GM21360 (cell line): ENCODE results near the gene VMP1.
A peak's percentile ranks its signal among the peaks of the same experiment; 100 is the strongest.

Experiments
- ATAC-seq: cut with Tn5 transposase; IDR thresholded peaks from one replicate; pipeline ENCODE4 v1.9.1; 2021; ENCODE audit warnings: mild to moderate bottlenecking, moderate library complexity; ENCODE audit not compliant: unreplicated experiment

VMP1 gene

DNA sequence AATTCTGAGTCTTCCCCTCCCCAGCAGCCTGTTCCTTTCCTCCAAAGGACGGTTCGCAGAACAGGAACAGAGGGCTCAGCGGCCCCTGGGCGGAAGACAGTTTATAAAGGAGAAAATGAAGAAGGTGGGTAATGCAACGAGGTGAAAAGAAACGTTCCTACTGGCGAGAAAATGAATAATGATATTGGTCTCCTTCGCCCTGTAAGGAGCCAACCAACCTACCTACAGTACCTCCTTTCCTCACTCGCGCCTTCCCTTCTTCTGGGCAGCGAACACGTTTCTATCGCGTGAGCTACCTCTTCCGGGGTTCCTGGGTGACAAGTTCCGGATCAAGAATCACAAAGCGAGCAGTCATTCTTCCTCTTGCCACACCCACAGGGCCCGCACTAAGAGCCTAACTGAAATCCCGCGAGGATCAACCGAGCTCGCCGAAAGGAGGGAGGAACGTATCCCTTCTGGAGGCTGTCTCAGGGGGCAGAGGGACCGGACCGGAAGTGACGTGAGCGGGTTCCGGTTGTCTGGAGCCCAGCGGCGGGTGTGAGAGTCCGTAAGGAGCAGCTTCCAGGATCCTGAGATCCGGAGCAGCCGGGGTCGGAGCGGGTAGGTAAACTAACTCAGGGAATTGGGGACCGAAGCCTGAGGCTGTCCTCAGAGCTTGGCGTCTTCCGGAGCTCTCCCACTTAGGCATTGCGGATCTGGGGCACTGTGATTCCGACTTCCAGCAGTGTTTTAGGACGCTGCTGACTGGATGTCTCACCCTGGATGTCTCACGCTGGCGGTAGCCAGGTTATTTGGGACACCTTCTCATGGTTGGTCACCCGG lies at the start of gene VMP1, which contains the start of gene PTRH2:
TSS of gene VMP1 (plus strand) at position 506 of the 822 bp plus-strand sequence. CDS start 23,793 bp downstream, outside the sequence.
TSS of gene PTRH2 (minus strand) at position 282 of the 822 bp plus-strand sequence. CDS start 9,452 bp downstream, outside the sequence.
- ATAC-seq: peak; percentile 95

DNA sequence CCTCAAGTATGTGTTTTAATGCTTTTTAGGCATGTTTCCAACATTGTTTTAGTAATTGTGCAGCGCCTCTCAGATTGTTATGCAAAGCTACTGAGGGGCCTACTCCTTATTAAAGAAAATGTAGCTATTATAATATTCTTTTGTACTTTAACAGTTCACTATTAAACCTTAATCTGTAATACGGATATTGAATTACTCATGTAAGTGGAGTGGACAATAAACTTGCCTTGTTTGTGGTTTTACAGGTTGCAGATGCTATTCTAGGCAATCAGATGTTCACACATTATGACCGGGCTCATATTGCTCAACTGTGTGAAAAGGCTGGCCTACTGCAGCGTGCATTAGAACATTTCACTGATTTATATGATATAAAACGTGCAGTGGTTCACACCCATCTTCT lies 41.2 kb upstream of the VMP1 start:
- ATAC-seq: no peak

DNA sequence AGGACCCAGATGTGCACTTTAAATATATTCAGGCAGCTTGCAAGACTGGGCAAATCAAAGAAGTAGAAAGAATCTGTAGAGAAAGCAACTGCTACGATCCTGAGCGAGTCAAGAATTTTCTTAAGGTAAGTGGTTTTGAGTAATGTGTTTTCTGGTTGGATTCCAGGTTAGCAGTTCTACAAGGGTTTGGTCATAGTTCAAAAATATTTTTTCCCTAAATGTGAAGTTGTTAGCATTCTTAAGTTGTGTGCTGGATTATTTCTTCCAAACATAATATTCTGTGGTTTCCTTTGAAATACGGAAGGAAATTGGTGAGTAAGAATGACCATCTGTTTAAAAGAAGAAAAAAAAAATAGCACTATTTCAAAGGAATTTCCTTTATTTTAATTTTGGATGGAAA lies 38.6 kb upstream of the VMP1 start:
- no peak for ATAC-seq

- ATAC-seq: no peak
Observed at GRCh38 chr17:59669411-59669810, 38.0 kb upstream of the VMP1 start.

- no peak for ATAC-seq
Observed at GRCh38 chr17:59669944-59670343, 37.5 kb upstream of the VMP1 start.

DNA sequence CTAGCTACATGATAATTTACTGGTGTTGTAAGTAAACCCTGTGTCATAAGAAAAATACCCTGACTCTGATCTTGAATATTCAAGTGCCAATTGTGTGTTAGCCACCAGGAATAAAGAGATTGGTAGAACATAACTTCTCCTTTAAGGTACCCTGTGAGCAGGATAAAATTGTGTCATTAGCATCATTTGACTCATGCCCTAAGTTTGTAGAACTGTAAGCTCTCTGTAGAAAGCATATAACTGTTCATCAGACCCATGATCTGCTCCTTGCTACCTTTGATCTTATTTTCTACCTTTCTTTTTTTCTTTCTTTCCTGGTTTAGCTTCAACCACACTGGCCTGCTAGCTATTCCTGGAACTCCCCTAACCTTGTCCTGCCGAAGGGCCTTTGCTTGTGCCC lies 36.1 kb upstream of the VMP1 start:
- no peak for ATAC-seq

DNA sequence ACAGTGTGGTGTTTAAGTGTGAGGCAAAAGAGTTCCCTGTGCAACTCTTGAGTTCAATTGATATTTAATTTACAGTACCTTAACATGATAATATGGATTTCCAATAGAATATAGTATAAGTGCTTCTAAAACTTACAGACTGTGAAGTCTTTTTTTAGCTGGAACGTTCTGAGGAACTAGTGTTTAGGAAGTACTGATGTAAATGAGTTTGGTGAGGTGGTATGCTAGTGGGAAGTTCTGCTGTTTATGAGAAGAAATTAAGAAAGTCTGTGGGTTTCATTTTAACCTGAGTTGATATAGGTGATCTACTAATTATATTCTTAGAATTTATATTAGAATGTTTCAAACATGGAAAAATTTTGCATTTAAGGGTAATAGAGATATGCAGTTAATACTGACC lies 32.2 kb upstream of the VMP1 start:
- ATAC-seq: no peak

- ATAC-seq: no peak
Observed at GRCh38 chr17:59676716-59677115, 30.7 kb upstream of the VMP1 start.

- ATAC-seq: no peak
Observed at GRCh38 chr17:59678918-59679317, 28.5 kb upstream of the VMP1 start.

- ATAC-seq: no peak
Observed at GRCh38 chr17:59680314-59680713, 27.1 kb upstream of the VMP1 start.

DNA sequence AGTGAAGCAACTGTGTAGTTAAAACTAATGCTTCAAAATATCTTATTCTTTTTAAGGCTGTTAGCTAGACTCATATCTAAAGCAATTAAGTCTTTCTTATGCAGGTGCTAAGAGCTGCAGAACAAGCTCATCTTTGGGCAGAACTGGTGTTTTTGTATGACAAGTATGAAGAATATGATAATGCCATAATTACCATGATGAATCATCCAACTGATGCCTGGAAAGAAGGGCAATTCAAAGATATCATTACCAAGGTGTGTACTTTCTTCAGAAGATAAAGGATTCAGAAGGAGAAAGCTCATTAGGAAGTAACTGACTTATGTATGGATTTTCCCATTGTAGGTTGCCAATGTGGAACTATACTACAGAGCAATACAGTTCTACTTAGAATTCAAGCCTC lies 24.2 kb upstream of the VMP1 start:
- ATAC-seq: no peak

DNA sequence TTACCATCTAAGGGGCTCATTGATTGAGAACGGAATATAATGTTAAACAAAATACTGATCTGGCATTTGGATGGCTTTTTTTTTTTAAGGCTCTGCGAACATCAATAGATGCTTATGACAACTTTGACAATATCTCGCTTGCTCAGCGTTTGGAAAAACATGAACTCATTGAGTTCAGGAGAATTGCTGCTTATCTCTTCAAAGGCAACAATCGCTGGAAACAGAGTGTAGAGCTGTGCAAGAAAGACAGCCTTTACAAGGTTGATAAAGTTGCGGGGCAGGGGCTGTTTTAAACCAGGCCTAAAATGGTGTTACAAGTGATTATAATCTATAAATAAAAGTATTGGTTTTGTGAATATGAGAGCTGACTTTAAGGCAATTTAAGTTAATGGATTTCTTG lies 22.5 kb upstream of the VMP1 start:
- ATAC-seq: no peak

DNA sequence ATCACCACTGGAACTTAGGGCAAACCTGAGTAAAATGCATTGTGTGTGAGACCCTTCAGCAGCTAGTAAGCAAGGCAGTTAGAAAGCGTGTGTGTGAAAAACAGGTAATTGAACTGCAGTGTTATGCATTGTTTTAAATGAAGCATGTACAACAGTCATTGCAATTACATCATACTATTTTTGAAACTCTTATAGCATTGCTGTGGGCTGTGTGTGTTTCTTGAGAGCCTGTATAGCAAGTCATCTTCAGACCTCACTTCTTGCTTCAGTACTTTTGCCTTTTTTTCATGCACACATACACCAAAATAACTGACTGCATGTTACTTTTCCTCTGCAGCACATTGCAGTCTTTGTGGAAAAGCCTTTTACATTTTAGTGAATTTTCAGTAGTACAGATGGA lies 19.4 kb upstream of the VMP1 start:
- ATAC-seq: no peak

GRCh38 chr17:59688496-59688895 lies 19.0 kb upstream of the VMP1 start:
- ATAC-seq: no peak

DNA sequence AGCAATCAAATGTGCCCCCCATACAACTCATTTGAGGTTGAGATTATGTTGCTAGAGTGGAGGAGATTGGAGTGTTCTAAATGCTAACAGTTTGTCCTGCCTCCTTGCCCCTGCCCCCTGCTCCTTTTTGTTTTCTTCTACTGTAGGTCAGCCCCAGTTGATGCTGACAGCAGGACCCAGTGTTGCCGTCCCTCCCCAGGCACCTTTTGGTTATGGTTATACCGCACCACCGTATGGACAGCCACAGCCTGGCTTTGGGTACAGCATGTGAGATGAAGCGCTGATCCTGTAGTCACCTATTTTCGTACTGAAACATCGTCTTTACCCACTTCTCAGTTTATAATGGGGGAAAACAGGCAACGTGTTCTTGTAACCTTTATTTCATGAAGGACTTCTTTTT lies 13.9 kb upstream of the VMP1 start:
- no peak for ATAC-seq

DNA sequence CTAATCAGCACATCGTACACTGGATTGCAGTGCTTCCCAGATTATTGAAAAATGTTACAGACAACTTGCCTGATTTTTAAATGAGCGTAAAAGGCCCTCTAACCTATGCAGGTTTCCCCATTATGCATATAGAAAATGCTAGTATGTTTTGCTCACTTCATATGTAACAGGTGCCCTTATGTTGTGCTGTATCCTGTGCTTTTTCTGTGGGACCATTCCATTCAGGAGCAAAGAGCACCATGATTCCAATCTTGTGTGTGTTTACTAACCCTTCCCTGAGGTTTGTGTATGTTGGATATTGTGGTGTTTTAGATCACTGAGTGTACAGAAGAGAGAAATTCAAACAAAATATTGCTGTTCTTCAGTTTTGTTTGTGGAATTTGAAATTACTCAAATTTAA lies 13.1 kb upstream of the VMP1 start:
- no peak for ATAC-seq

DNA sequence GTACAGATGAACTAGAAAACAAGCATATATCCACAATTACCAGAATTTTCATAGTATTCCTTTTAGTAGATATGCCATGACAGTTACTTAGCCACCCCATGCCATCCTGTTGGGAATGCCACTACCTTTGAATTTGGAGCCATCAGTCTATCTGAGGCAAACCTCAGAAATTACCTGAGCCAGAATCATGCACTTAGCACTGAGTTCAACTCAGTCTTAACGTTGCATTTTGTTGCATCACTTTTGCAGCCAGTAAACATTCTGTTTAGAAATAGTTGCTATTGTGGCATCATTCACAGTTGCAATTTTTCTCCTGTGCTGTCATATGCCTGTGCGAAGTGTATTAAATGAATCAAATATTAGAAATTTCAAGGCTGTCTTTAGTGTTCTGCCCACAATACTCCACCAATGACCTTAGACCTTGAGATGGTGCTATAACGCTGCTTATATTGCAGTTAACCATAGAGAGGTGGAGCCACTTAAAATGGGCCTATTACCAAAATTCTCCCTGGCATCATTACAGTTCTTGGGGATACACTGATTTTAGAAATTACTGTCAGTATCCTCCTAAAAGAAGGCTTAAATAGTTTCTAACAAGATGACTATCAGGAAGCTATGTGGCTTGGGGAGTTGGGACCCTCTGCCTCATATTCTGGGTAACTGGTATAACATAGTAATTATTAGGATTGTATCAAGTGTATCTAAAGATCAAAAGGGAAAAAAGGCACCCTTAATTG lies 11.3 kb upstream of the VMP1 start:
- ATAC-seq: no peak

DNA sequence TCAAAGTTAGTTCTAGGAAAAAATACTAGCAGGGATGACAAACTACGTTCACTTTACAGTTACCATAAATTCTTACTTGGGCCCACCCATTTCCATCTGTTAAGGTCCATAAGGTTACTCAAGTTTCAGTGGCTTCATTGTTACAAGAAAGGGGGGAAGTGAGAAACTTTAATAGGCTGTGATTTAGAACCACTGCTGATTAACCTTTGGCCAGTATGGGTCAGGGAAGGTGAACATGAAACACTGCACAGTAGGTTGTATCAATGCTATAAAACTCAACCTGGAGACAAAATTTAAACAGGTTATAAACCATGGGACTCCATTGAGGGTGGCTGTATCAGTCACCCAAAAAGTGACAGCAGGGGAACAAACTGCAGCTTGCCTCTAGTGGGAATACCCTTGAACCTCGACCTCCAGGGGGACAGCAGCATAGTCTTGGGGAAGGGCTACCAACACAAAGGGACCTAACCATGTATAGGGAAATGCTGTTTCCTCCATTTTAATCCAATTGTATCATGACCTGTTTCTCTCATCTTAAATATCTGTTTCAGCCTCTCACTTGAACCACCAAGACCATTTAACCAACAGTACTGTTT lies 10.7 kb upstream of the VMP1 start:
- no peak for ATAC-seq

GRCh38 chr17:59698143-59698542 lies 9.3 kb upstream of the VMP1 start:
- no peak for ATAC-seq

- ATAC-seq: no peak
Observed at GRCh38 chr17:59699218-59699617, 8.2 kb upstream of the VMP1 start.

- ATAC-seq: no peak
Observed at GRCh38 chr17:59699786-59700185, 7.7 kb upstream of the VMP1 start.

- ATAC-seq: no peak
Observed at GRCh38 chr17:59702304-59702703, 5.2 kb upstream of the VMP1 start.
